Endothelial cell (in vitro differentiated cells): ENCODE measurements around the gene TOMM70. TPM values are rescaled to one million over a fixed set of nuclear protein-coding genes. Genes with fewer than 3 reads are reported as not detected.
A peak's percentile ranks its signal among the peaks of the same experiment; 100 is the strongest.
"Not testable (repeated sequence)": the region's sequence is repeated elsewhere in the genome, so short reads cannot be mapped to it uniquely, and the experiment has no call there.

ENCODE experiments used
- DNase-seq: peaks from one replicate; pipeline ENCODE4 v3.0.0; 2021; ENCODE audit warnings: low spot score
- H3K27ac Mint-ChIP-seq: one replicate; pipeline ENCODE4 v1.8.0; 2021; ENCODE audit warnings: mixed read lengths, inconsistent platforms; ENCODE audit not compliant: unreplicated experiment
- H3K27me3 Mint-ChIP-seq: one replicate; pipeline ENCODE4 v1.8.0; 2021; ENCODE audit warnings: mild to moderate bottlenecking, moderate library complexity, mixed read lengths, inconsistent platforms; ENCODE audit not compliant: unreplicated experiment
- H3K36me3 Mint-ChIP-seq: one replicate; pipeline ENCODE4 v1.8.0; 2021; ENCODE audit warnings: mild to moderate bottlenecking, low read depth, mixed read lengths, inconsistent platforms; ENCODE audit not compliant: unreplicated experiment
- H3K4me1 Mint-ChIP-seq: one replicate; pipeline ENCODE4 v1.8.0; 2021; ENCODE audit warnings: mild to moderate bottlenecking, mixed read lengths, inconsistent platforms; ENCODE audit not compliant: unreplicated experiment
- H3K4me3 Mint-ChIP-seq: one replicate; pipeline ENCODE4 v1.8.0; 2021; ENCODE audit warnings: mild to moderate bottlenecking, mixed read lengths, inconsistent platforms; ENCODE audit not compliant: unreplicated experiment
- H3K9me3 Mint-ChIP-seq: one replicate; pipeline ENCODE4 v1.8.0; 2021; ENCODE audit warnings: mixed read lengths, inconsistent platforms; ENCODE audit not compliant: unreplicated experiment
- long read RNA-seq: library from polyadenylated mRNA; unstranded; transcript quantifications from one replicate; pipeline ENCODE4 v2.0.0, GENCODE V29; 2020; ENCODE audit not compliant: unreplicated experiment
- total RNA-seq: library from RNA; stranded (reverse); fragmentation: NEBNext Ultra II Directional; extraction: Animal tissue kit (Norgen Biotek cat#: 25700); gene quantifications from one replicate; pipeline ENCODE4 v1.2.1, GENCODE V29; 2021; ENCODE audit not compliant: unreplicated experiment
- TF ChIP-seq, protein P1 (sequence below): fragments of 200-600 bp; sonication (generic); IDR thresholded peaks from one replicate; pipeline ENCODE4 v1.5.0; 2021; ENCODE audit warnings: antibody characterized with exemption; ENCODE audit not compliant: unreplicated experiment

Gene TOMM70
- 29.1 TPM for total RNA-seq
- long read RNA-seq, full-length matches to known transcripts: 18 of 21 reads
- long read RNA-seq, partial matches to known transcripts: 3 of 21 reads
- long read RNA-seq, other reads (novel, unspliced or antisense): 0 of 21 reads

DNA sequence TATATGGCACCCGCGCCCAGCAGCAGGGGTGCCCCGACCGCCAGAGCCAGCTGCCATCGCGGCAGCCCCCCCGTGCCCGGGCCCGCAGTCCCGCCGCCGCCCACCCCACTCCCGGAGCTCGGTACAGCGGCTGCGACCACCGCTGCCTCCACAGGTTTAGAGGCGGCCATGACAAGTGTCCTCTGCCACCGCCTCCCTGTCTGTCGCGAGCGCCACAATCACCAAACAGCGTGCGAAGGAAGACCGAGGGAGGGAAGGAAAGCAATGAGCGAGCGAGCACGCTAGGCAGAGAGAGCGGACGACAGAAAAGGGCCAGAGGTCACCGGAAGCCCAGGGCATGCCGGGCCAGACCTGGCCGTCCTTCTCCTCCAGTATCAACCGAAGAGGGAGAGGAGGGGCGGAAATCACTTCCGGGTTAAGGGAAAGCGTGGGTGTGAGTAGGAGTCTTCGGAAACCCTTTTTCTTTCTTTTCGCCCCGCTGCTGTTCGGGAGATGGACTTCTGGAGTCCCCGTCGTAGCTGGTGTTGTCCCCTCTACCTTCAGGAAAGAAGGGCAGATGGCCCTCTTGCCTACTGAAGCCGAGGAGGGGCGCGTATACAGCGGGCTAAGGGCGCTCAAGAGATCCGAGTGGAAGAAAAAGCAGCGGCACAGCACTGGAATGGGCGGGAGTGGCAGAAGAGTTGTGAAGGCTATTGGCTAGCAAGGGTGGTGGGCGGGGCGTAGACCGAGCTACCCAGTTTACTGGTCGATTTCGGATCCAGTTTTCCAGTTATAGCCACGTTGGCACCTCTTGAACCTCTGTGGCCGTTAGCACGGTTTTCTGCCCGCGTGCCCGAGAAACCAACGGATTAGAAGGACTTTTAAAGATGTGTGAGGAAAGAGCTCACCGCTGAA lies at the start of gene TOMM70, which contains the start of gene LNP1:
Gene TOMM70, minus strand, starts transcription at position 310 of the 894 bp plus-strand sequence. Its CDS starts 140 bp downstream, at position 170.
Gene LNP1, plus strand, starts transcription at position 760 of the 894 bp plus-strand sequence. CDS start 28,191 bp downstream, outside the sequence.
- H3K27me3 Mint-ChIP-seq: peaks cover 15% of the 10 kb centered on the region
- peak within 1 kb of the TSS; percentile 80 for H3K27ac Mint-ChIP-seq
- H3K9me3 Mint-ChIP-seq: no peaks in the 10 kb centered on the region
- peak; percentile 89 for DNase-seq
- H3K4me3 Mint-ChIP-seq: peak within 1 kb of the TSS; percentile 99
- TF ChIP-seq, protein P1, sequence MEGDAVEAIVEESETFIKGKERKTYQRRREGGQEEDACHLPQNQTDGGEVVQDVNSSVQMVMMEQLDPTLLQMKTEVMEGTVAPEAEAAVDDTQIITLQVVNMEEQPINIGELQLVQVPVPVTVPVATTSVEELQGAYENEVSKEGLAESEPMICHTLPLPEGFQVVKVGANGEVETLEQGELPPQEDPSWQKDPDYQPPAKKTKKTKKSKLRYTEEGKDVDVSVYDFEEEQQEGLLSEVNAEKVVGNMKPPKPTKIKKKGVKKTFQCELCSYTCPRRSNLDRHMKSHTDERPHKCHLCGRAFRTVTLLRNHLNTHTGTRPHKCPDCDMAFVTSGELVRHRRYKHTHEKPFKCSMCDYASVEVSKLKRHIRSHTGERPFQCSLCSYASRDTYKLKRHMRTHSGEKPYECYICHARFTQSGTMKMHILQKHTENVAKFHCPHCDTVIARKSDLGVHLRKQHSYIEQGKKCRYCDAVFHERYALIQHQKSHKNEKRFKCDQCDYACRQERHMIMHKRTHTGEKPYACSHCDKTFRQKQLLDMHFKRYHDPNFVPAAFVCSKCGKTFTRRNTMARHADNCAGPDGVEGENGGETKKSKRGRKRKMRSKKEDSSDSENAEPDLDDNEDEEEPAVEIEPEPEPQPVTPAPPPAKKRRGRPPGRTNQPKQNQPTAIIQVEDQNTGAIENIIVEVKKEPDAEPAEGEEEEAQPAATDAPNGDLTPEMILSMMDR: no peak
- H3K36me3 Mint-ChIP-seq: no peaks in the 10 kb centered on the region
- H3K4me1 Mint-ChIP-seq: peaks cover 18% of the 10 kb centered on the region

DNA sequence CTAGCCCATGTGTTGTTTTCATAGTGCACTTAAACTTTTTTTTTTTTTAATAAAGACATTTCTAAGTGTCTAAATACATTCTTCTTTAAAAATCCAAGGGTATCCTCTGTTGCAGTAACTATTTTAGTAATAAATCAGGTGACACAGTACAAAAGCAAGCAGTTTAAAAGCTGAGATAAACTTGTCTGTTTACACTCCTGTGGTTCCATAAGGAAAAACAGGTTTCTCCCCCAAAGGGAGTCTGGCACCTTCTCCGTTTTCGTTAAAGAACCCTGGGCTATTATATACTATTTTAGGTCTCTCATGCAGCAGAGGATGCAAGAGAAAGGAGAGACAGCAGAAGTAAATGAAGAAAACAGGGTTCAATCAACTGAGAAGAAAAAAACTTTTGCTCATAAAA lies 48.3 kb upstream of the TOMM70 start:
- DNase-seq: no peak
- no peaks in the 10 kb centered on the region for H3K4me1 Mint-ChIP-seq
- H3K27me3 Mint-ChIP-seq: peaks cover 3% of the 10 kb centered on the region
- H3K9me3 Mint-ChIP-seq: no peaks in the 10 kb centered on the region
- no peak overlapping the region for H3K27ac Mint-ChIP-seq
- no peaks in the 10 kb centered on the region for H3K36me3 Mint-ChIP-seq
- H3K4me3 Mint-ChIP-seq: no peak overlapping the region
- TF ChIP-seq, protein P1: no peak

DNA sequence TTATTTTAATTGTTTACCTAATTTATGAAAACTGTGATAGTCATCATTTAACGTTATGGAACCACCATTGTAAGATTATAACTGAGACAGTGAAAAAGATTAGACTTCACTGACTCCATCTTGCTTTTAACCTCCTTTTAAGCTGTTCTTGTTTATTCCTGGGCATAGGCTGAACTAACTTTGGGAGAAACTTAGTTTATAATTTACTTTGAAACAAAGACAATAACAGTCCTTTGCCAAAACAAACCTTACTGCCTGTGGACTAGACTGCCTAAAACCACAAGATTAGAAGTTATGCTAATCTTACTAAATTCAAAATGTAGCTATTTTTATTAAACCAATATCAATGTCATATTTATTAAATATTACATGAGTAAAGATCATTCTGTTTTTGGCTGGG lies 47.2 kb upstream of the TOMM70 start:
- Mint-ChIP-seq H3K27me3 (peaks cover 3% of the 10 kb centered on the region), H3K9me3 (no peaks in the 10 kb centered on the region), H3K4me1 (no peaks in the 10 kb centered on the region), H3K4me3 (no peak overlapping the region), H3K36me3 (no peaks in the 10 kb centered on the region), H3K27ac (no peak overlapping the region)
- TF ChIP-seq, protein P1: no peak
- DNase-seq: no peak

DNA sequence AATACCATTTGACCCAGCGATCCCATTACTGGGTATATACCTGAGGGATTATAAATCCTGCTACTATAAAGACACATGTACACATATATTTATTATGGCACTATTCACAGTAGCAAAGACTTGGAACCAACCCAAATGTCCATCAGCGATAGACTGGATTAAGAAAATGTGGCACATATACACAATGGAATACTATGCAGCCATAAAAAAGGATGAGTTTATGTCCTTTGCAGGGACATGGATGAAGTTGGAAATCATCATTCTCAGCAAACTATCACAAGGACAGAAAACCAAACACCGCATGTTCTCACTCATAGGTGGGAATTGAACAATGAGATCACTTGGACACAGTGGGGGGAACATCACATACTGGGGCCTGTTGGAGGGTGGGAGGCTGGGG lies 46.2 kb upstream of the TOMM70 start:
- not testable (repeated sequence) for DNase-seq, H3K9me3 Mint-ChIP-seq, H3K27me3 Mint-ChIP-seq, H3K4me1 Mint-ChIP-seq, H3K36me3 Mint-ChIP-seq, H3K27ac Mint-ChIP-seq, H3K4me3 Mint-ChIP-seq

DNA sequence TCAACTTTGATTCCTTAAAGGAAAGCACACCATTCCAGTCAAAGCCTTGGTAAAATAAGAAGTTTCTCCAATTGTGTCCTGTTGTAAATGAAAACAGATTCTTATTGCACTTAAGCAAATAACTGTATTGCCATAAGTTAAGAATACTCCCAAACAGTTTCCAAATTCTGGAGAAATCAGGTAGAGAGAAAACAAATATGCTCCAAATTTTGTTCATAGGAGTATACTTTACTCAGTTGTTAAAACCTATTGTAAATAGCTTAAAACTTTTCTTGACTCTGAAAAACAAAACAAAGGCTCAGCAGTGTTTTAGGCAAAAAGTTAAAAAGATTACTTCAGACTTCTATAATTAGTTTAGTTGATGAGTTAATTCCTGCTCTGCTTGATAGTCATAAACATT lies 42.8 kb upstream of the TOMM70 start:
- Mint-ChIP-seq H3K9me3 (peaks cover 5% of the 10 kb centered on the region), H3K27me3 (peaks cover 6% of the 10 kb centered on the region), H3K27ac (no peak overlapping the region), H3K36me3 (no peaks in the 10 kb centered on the region), H3K4me1 (peaks cover 6% of the 10 kb centered on the region), H3K4me3 (no peak overlapping the region)
- DNase-seq: no peak
- TF ChIP-seq, protein P1: no peak
